ENCODE results near the gene ELF5.
A peak's percentile ranks its signal among the peaks of the same experiment; 100 is the strongest.

The ELF5 gene

GRCh38 chr11:34521265-34521664 is 7.7 kb upstream of the ELF5 start:
- ATAC-seq (no peak), DNase-seq (no peak)

- ATAC-seq (no peak), DNase-seq (no peak)
Observed at GRCh38 chr11:34519595-34520235, 6.1 kb upstream of the ELF5 start.

GRCh38 chr11:34516247-34517040 is 2.9 kb upstream of the ELF5 start:
- DNase-seq (no peak), ATAC-seq (no peak)

GRCh38 chr11:34514597-34514996 is 1.0 kb upstream of the ELF5 start:
- ATAC-seq (no peak), DNase-seq (no peak)

GRCh38 chr11:34512840-34513681 is 533 bp downstream of the ELF5 start:
- DNase-seq (peak; percentile 60), ATAC-seq (peak; percentile 89)

GRCh38 chr11:34510673-34511072 is 2.9 kb downstream of the ELF5 start:
- no peak for ATAC-seq

GRCh38 chr11:34510218-34510617 is 3.4 kb downstream of the ELF5 start:
- no peak for DNase-seq
- no peak for ATAC-seq

More at GRCh38 chr11:34510673-34511072, 2.9 kb downstream of the ELF5 start:
- no peak for DNase-seq

GRCh38 chr11:34509336-34509876 is 4.2 kb downstream of the ELF5 start:
- no peak for DNase-seq

GRCh38 chr11:34508524-34508923 is 5.1 kb downstream of the ELF5 start:
- no peak for ATAC-seq
- DNase-seq = no peak

More at GRCh38 chr11:34509336-34509876, 4.2 kb downstream of the ELF5 start:
- ATAC-seq = no peak

- DNase-seq = no peak
- ATAC-seq = no peak
Observed at GRCh38 chr11:34507610-34508009, 6.0 kb downstream of the ELF5 start.

- ATAC-seq = no peak
- DNase-seq = no peak
Observed at GRCh38 chr11:34507156-34507555, 6.4 kb downstream of the ELF5 start.

- DNase-seq = no peak
- no peak for ATAC-seq
Observed at GRCh38 chr11:34505874-34506273, 7.7 kb downstream of the ELF5 start.

GRCh38 chr11:34502949-34503348 is 10.6 kb downstream of the ELF5 start:
- DNase-seq (no peak), ATAC-seq (no peak)

GRCh38 chr11:34501949-34502348 is 11.6 kb downstream of the ELF5 start:
- DNase-seq (no peak), ATAC-seq (no peak)

- DNase-seq (no peak), ATAC-seq (no peak)
Observed at GRCh38 chr11:34501500-34501899, 12.1 kb downstream of the ELF5 start.

- ATAC-seq (no peak), DNase-seq (no peak)
Observed at GRCh38 chr11:34499719-34500500, 13.7 kb downstream of the ELF5 start.

- ATAC-seq = no peak
- DNase-seq = no peak
Observed at GRCh38 chr11:34495724-34496377, 17.7 kb downstream of the ELF5 start.

- DNase-seq (no peak), ATAC-seq (no peak)
Observed at GRCh38 chr11:34495239-34495723, 18.3 kb downstream of the ELF5 start.

- ATAC-seq (no peak), DNase-seq (no peak)
Observed at GRCh38 chr11:34493926-34494595, 19.5 kb downstream of the ELF5 start.

GRCh38 chr11:34493468-34493867 is 20.1 kb downstream of the ELF5 start:
- DNase-seq (no peak), ATAC-seq (no peak)

Measured in stimulated activated naive CD8-positive, alpha-beta T cell treated with anti-CD3 and anti-CD28 coated beads, Interleukin-15, Interleukin-2, amounts not matched to agents 100 U/mL and 50 U/mL, for 24 hours (primary cell).